NCI-H1417 (cell line): Measurements from ENCODE around the gene C1orf185.
"Not testable (repeated sequence)": the region's sequence is repeated elsewhere in the genome, so short reads cannot be mapped to it uniquely, and the experiment has no call there.

ENCODE experiments used
- DNase-seq, 3 experiments: peaks; one replicate each; lab custom pipeline; 2025; lab: John Stamatoyannopoulos, UW

C1orf185 gene

GRCh38 chr1:51137696-51138095, 35.7 kb downstream of the C1orf185 start:
- DNase-seq: not testable (repeated sequence)

DNA sequence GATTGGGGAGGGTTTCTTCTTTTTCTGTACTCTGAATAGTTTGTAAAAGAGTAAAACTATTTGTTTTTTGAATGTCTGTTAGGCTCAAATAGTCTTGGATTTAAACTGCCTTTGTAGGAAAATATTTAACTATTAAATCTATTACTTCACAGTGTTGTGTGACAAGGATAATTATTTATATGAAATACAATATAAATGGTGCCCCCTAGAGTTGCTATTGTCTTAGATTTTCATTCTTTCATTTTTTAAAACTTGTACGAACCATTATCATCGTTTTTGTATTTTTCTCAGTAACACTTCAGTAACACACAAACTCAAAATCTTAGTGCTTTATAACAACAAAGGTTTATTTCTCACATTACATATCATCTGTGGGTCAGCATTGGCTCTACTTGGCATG, 37.4 kb downstream of the C1orf185 start:
- no peak for DNase-seq

DNA sequence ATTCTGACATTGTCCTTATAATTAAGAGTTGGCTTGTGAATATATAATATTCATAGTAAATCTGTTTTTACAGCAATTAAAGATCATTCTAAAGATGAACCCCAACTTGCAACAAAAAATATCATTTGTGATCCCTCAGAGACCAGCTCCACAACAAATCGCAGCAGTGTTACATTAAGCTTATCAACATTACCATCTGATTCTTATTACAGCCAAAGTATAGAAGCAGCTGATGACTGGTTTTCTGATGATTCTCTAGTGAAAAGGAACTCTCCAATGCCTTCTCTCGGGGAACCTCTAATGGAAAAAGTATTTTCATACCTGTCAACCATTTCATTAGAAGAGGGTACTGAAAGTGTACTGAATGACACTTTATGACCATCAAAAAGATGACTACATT, 45.4 kb downstream of the C1orf185 start:
- peak in 1 of 3 experiments; percentile 47 for DNase-seq

DNA sequence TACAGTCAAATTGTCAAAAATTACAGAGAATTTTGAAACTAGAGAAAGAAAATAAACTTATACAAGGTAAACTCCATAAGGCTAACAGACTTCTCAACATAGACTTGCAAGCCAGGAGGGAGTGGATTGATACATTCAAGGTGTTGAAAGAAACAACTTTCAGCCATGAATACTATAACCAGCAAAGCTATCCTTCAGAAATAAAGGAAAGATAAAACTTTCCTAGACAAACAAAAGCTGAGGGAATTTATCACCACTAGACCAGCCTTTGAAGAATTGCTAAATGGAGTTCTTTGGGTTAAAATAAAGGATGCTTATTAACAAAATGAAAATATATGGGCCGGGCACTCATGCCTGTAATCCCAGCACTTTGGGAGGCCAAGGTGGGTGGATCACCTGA, 52.7 kb downstream of the C1orf185 start:
- no peak for DNase-seq

DNA sequence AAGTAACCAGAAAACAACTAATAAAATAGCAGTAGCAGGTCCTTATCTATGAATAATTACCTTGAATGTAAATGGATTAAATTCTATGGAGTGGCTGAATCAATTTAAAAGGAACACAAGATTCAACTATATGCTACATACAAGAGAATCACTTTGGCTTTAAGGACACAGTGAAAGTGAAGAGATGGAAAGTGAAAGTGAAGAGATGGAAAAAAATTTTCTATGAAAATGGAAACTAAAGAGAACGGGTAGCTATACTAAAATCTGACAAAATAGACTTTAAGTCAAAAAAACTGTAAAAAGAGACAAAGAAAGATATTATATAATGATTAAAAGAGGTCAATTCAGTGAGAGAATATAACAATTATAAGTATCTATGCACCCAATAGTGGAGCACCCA, 54.7 kb downstream of the C1orf185 start:
- DNase-seq: no peak

DNA sequence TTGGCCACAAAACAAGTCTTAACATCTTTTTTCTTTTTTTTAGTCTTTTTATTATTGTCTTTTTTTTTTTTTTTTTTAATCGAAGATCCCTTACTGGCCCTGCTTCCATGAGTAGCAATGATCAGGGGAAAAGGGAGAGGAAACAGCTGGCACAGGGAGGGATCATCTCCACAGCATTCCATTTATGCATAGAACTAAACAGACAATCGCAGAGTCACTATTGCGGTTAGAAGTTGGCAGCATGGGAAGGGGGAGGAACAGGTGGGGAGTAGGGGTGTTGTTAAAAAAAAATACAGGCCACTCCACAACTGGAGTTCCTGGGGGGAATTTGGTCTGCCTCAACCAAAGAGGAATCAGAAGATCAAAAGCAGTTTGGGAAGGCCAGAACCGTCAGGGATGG, 55.4 kb downstream of the C1orf185 start:
- DNase-seq: no peak

DNA sequence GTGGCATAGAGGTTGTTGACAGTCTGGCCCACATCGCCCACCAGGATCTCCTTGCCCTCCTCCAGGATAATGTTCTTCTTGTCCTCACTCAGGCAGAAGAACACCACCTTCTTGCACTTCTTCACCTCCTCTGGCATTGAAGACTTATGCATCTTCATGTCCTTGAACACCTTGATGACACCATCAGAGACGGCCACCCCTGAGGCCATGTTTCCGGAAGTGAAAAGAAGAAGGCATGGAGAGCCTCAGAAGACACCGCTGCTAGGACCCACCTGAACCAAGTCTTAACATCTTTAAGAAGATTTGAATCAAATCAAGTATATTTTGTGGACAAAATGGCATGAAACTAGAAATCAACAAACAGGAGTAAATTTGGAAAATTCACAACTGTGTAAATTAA, 56.2 kb downstream of the C1orf185 start:
- no peak for DNase-seq

DNA sequence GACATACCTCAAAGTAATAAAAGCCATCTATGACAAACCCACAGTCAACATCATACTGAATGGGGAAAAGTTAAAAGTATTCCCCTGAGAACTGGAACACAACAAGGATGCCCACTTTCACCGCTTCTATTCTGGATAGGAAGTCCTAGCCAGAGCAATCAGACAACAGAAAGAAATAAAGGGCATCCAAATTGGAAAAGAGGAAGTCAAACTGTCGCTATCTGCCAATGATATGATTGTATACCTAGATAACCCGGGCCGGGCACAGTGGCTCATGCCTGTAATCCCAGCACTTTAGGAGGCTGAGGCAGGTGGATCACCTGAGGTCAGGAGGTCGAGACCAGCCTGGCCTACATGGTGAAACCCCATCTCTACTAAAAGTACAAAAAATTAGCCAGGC, 60.5 kb downstream of the C1orf185 start:
- DNase-seq: not testable (repeated sequence)

- DNase-seq: no peak
These were observed 63.5 kb downstream of the C1orf185 start for GRCh38 chr1:51165540-51165939.

GRCh38 chr1:51168266-51168845, 66.3 kb downstream of the C1orf185 start:
- DNase-seq: no peak

GRCh38 chr1:51168936-51169335, 66.9 kb downstream of the C1orf185 start:
- DNase-seq: no peak

DNA sequence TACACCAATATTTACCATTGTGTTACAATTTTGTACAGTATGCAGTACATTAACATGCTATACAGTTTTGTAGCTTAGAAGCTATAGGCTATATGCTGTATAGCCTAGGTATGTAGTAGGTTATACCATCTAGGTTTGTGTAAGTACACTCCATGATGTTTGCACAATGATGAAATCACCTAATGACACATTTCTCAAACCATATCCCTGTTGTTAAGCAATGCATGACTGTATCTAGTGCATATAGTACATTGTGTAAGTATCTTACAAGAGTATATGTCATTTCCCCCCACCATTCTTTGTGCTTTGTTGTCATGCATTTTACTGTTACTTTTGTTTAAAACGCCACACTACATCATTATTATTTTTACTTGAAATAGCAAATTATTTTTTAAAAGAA, 68.3 kb downstream of the C1orf185 start:
- DNase-seq: peak in 1 of 3 experiments; percentile 17

DNA sequence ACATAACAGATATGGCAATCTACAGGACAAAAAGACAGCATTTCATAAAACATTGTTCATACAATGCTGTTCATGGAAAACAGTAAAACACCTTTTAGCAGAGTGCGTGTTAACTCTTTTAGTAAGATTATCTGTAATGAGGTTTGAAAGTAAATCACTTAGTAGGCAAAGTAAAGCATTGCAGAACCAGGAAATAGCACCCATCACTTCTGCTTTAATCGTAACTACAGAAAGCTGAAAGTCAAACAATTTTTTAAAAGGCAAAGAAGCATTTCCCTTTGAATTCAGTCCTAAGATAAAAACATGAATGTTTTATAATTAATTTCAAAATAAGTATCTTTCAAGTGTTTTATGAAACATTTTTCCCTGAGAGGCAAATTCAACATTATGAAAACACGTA, 70.8 kb downstream of the C1orf185 start:
- DNase-seq: no peak

- DNase-seq: no peak
These were observed 73.2 kb downstream of the C1orf185 start for GRCh38 chr1:51175278-51175677.

- DNase-seq: not testable (repeated sequence)
These were observed 76.0 kb downstream of the C1orf185 start for GRCh38 chr1:51177988-51178387.

- no peak for DNase-seq
These were observed 86.2 kb downstream of the C1orf185 start for GRCh38 chr1:51188230-51188629.

DNA sequence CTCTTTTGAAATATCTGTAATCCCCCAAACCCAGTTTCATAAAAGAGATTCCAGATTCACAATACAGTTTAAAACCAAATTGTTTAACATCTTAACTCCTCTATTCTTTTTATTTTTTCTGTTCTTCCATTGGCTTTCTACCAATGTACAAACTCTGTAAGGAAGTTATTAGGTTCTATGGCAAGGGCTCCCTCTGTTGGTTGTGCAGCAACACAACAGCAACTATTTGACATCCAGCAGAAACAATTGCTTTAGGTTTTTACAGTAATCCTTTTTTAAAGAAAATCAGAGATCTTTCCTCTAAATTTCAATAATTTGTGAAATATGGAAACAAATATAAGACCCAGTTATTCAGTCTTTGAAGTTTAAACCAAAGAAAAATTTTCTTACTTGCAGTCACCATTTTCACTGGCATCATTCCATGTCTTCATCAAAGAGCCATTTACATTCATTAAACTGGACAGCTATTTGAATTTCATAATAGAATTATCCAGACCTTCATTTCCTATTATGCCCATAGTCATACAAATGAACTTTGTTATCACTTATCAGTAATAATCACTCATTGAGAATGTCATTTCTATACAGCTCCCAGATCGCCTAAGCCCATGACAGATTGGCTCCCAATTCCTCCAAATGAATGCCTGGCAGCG, 87.5 kb downstream of the C1orf185 start:
- DNase-seq: peak; percentile 21 to 81 (median 70)

DNA sequence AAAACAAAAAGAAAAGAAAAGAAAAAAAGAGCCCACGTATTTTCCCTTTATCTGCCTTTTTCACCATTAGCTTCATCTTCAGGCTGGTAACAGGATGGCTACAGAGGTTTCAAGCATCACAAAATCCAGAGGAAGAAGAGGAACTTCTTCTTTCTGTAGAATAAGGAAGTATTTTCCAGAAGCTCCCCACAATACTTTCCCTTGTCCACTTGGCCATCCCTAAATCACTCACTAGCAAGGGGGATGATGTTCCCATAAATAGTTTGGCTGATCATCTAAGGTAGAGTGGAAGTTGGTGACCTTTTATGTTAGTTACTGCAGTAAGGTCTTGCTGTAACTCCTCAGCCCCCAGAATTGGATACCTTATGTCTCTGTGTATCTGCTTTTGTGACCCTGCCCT, 88.9 kb downstream of the C1orf185 start:
- DNase-seq: no peak

DNA sequence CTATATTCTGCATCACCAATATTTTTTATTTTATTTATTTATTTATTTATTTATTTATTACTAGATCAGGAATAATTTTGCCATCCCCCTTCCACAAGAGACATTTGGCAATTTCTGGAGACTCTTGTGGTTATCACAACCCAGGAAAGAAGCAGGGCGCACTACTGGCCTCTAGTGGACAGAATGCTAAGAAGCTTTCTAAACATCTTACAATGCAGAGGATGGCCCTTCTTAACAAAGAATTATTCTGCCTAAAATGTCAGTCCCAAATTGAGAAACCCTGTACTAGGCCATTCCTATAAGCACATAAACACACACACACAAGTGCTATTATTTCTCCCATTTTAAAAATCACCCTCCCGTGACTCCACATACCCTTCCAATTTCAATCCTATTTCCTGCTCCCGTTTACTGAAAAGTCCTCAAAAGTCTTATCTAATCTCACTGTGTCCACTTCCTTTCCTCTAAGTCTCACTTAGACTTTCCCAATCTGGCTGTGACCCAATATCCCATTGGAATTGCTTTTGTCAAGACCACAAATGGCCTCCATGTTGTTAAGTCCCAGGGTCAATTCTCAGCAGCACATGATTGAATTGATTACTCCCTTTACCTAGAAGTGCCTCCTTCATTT, 90.3 kb downstream of the C1orf185 start:
- peak; percentile 41 to 85 (median 75) for DNase-seq

GRCh38 chr1:51193564-51193963, 91.5 kb downstream of the C1orf185 start:
- DNase-seq: no peak
